Endothelial cell of umbilical vein (primary cell): Measurements from ENCODE around the gene PARP3. TPM values are rescaled to one million over a fixed set of nuclear protein-coding genes. Genes with fewer than 3 reads are reported as not detected.

Experiments
- BruUV-seq: library from RNA; stranded (reverse); fragments of 400-500 nt; replicated peaks from 2 replicates; lab custom pipeline; 2021; lab: Mats Ljungman, UMichigan
- CTCF ChIA-PET: fragments of 300-600, 350-600 bp; sonication (Branson Sonifier 250); formaldehyde crosslinking; loops from one replicate; lab custom pipeline; 2021; ENCODE audit warnings: antibody characterized with exemption, inconsistent platforms; lab: Charles Lee
- POLR2A ChIA-PET: fragments of 300-600, 350-600 bp; sonication (Branson Sonifier 250); formaldehyde crosslinking; loops from one replicate; lab custom pipeline; 2021; ENCODE audit warnings: antibody characterized with exemption, inconsistent platforms; lab: Charles Lee
- DNase-seq: peaks from one replicate; pipeline ENCODE4 v3.0.0-alpha.2; 2011; ENCODE audit warnings: low read depth, low spot score
- FAIRE-seq: peaks from 2 replicates; lab custom pipeline; 2011; peaks lifted over from hg19 to GRCh38; lab: Jason Lieb, UNC
- H2AFZ ChIP-seq: 2 replicates; pipeline ENCODE4 v1.6.0; 2012; ENCODE audit warnings: low read depth, low read length, control low read depth, inconsistent platforms
- H3K27ac ChIP-seq: 2 replicates; pipeline ENCODE4 v1.5.1; 2011; ENCODE audit warnings: low read depth, mild to moderate bottlenecking, control low read depth, low read length, moderate library complexity; ENCODE audit not compliant: insufficient read depth
- H3K27me3 ChIP-seq, 2 experiments: 2 replicates each; pipeline versions ENCODE4 v1.6.0 to v1.6.1; 2011; ENCODE audit warnings: low read length in 2 of 2, mixed read lengths in 1 of 2; ENCODE audit not compliant: control insufficient read depth in 2 of 2, insufficient read depth in 2 of 2
- H3K36me3 ChIP-seq, 2 experiments: 2 replicates in 1 of 2; 3 replicates in 1 of 2; pipeline ENCODE4 v1.5.1; 2011; ENCODE audit warnings: low read length in 2 of 2, mild to moderate bottlenecking in 1 of 2, moderate library complexity in 1 of 2; ENCODE audit not compliant: control insufficient read depth in 2 of 2, insufficient read depth in 2 of 2; ENCODE audit errors: extremely low read depth in 1 of 2
- H3K4me1 ChIP-seq: 3 replicates; pipeline ENCODE4 v1.5.1; 2011; ENCODE audit warnings: mild to moderate bottlenecking, low read length; ENCODE audit not compliant: control insufficient read depth, insufficient read depth; ENCODE audit errors: extremely low read depth
- H3K4me2 ChIP-seq: 2 replicates; pipeline ENCODE4 v1.6.1; 2011; ENCODE audit warnings: low read length, control low read depth, mixed read lengths; ENCODE audit not compliant: insufficient read depth
- H3K4me3 ChIP-seq, 3 experiments: fragments of 200-600 bp in 1 of 3; sonication (generic), shearing (Covaris generic) in 1 of 3; replicated peaks in 1 of 3; 2 replicates each; pipeline ENCODE4 v1.5.1; 2011 to 2016; ENCODE audit warnings: control low read depth in 3 of 3, low read length in 3 of 3, mild to moderate bottlenecking in 2 of 3, inconsistent platforms in 1 of 3, low read depth in 1 of 3, moderate library complexity in 1 of 3; ENCODE audit not compliant: insufficient read depth in 1 of 3
- H3K79me2 ChIP-seq: 2 replicates; pipeline ENCODE4 v1.6.0; 2012; ENCODE audit warnings: low read length, inconsistent platforms; ENCODE audit not compliant: control insufficient read depth, insufficient read depth
- H3K9ac ChIP-seq: replicated peaks from 2 replicates; pipeline ENCODE3; 2011; ENCODE audit warnings: low read length, control low read depth; ENCODE audit not compliant: insufficient read depth; ENCODE audit errors: extremely low read depth
- H3K9me1 ChIP-seq: replicated peaks from 3 replicates; pipeline ENCODE4 v1.6.0; 2011; ENCODE audit warnings: mild to moderate bottlenecking, low read length; ENCODE audit not compliant: control insufficient read depth, insufficient read depth; ENCODE audit errors: extremely low read depth
- H3K9me3 ChIP-seq: replicated peaks from 2 replicates; pipeline ENCODE4 v1.5.1; 2012; ENCODE audit warnings: low read length, inconsistent platforms; ENCODE audit not compliant: control insufficient read depth, insufficient read depth
- H4K20me1 ChIP-seq: replicated peaks from 2 replicates; pipeline ENCODE3; 2011; ENCODE audit warnings: mild to moderate bottlenecking, low read length; ENCODE audit not compliant: control insufficient read depth, insufficient read depth; ENCODE audit errors: extremely low read depth
- EZH2 ChIP-seq: IDR thresholded peaks from 2 replicates; pipeline ENCODE4 v1.6.1; 2012; ENCODE audit warnings: borderline replicate concordance, low read depth, mild to moderate bottlenecking, moderate library complexity, low read length, inconsistent platforms; ENCODE audit not compliant: severe bottlenecking
- FOS ChIP-seq: IDR thresholded peaks from 2 replicates; pipeline ENCODE4 v1.6.1; 2011; ENCODE audit warnings: mild to moderate bottlenecking, low read length, moderate library complexity, borderline replicate concordance; ENCODE audit not compliant: insufficient read depth
- GATA2 ChIP-seq: IDR thresholded peaks from 2 replicates; pipeline ENCODE4 v1.7.0; 2011; ENCODE audit warnings: low read depth, mild to moderate bottlenecking, moderate library complexity, mixed read lengths, low read length; ENCODE audit not compliant: insufficient read length, insufficient read depth
- JUN ChIP-seq: IDR thresholded peaks from 2 replicates; pipeline ENCODE4 v1.6.1; 2011; ENCODE audit warnings: borderline replicate concordance, low read depth; ENCODE audit not compliant: insufficient read length, insufficient read depth
- MAX ChIP-seq: IDR thresholded peaks from 2 replicates; pipeline ENCODE4 v1.6.1; 2011; ENCODE audit not compliant: insufficient read depth, insufficient read length
- MYC ChIP-seq: IDR thresholded peaks from one replicate; pipeline ENCODE4 v1.6.1; 2011; ENCODE audit warnings: mild to moderate bottlenecking, low read depth, low read length
- POLR2A ChIP-seq: IDR thresholded peaks from 2 replicates; pipeline ENCODE4 v1.6.1; 2012; ENCODE audit warnings: low read depth, mild to moderate bottlenecking, control low read depth, low read length
- POLR2AphosphoS5 ChIP-seq: IDR thresholded peaks from 2 replicates; pipeline ENCODE4 v1.6.1; 2012; ENCODE audit warnings: low read depth, mild to moderate bottlenecking, control low read depth, low read length, moderate library complexity; ENCODE audit not compliant: insufficient read depth
- dilution Hi-C: fragments of 300-500 bp; cut with MboI; formaldehyde crosslinking; loops from one replicate; pipeline ENCODE4 v1.15.0; 2019; ENCODE audit warnings: low sequenced_read_pairs; ENCODE audit not compliant: extremely low pct_ligation_motif_present
- intact Hi-C: fragments of 100-400 bp; cut with micrococcal nuclease; formaldehyde crosslinking; loops from one replicate; pipeline ENCODE4 v1.10.0; 2022
- polyA plus RNA-seq, 4 experiments: library from polyadenylated mRNA; depleted of rRNA in 3 of 4; stranded (reverse) in 3 of 4; unstranded in 1 of 4; fragments of >200 nt; gene quantifications; 2 replicates each; pipeline versions ENCODE4 v1.2.1 to v1.2.3, GENCODE V29; 2011 to 2012; ENCODE audit warnings: missing spikeins in 1 of 4
- total RNA-seq: library from RNA; stranded (reverse); gene quantifications from 2 replicates; pipeline ENCODE4 v1.2.3, GENCODE V29; 2021

Gene PARP3
- total and polyA plus RNA-seq, 2 donors (not counting 3 experiments of a cell fraction or from before 2014, with no cell fraction given): 10.0 to 13.8 TPM

GRCh38 chr3:51933471-51934138, 8.6 kb upstream of the PARP3 start:
- H3K79me2 ChIP-seq: no peaks in the 10 kb centered on the region
- TF ChIP-seq POLR2AphosphoS5 (no peak), EZH2 (no peak), MYC (no peak), POLR2A (no peak), MAX (no peak), GATA2 (no peak), JUN (no peak), FOS (no peak)
- dilution Hi-C loops (no loop called here), intact Hi-C loops (no loop called here)
- H3K9me1 ChIP-seq: no peaks in the 10 kb centered on the region
- POLR2A ChIA-PET: no interaction called here
- peaks cover 0 to 41% of the 10 kb centered on the region in 2 experiments for H3K36me3 ChIP-seq
- FAIRE-seq: no peak
- DNase-seq: no peak
- no peak overlapping the region for H2AFZ ChIP-seq
- H3K4me3 ChIP-seq: no peak overlapping the region
- no TSS peak for BruUV-seq
- H3K9me3 ChIP-seq: no peaks in the 10 kb centered on the region
- CTCF ChIA-PET: interaction anchor here (0.9 to 1.4 kb wide), 2 partner anchors 8 to 40 kb away, joined by 3 read pairs; partner anchors contain the start of genes ABHD14B and RRP9
- no peaks in the 10 kb centered on the region for H4K20me1 ChIP-seq
- no peak overlapping the region for H3K27ac ChIP-seq
- H3K4me2 ChIP-seq: no peak overlapping the region
- H3K27me3 ChIP-seq: no peaks in the 10 kb centered on the region
- H3K9ac ChIP-seq: no peak overlapping the region
- no peaks in the 10 kb centered on the region for H3K4me1 ChIP-seq
